ENCODE results near the gene ARMC6.

- TF ChIP-seq CTCF (IDR thresholded peaks at IDR 0.05) = no peak
- no peak for TF ChIP-seq POLR2A (IDR thresholded peaks at IDR 0.05)
These were observed 41.7 kb downstream of the ARMC6 start for GRCh38 chr19:19075126-19075525.
